ENCODE results near the gene ABTB2.

Gene ABTB2

GRCh38 chr11:34284811-34285481, 72.9 kb downstream of the ABTB2 start:
- DNase-seq (ENCODE audit: low read depth), result no peak

- no peak for DNase-seq (ENCODE audit: low read depth)
These were observed 73.7 kb downstream of the ABTB2 start for GRCh38 chr11:34284156-34284555.

- no peak for DNase-seq (ENCODE audit: low read depth)
These were observed 76.6 kb downstream of the ABTB2 start for GRCh38 chr11:34280945-34281872.

GRCh38 chr11:34278693-34279297, 79.0 kb downstream of the ABTB2 start:
- DNase-seq (ENCODE audit: low read depth), result no peak

- DNase-seq (ENCODE audit: low read depth), result no peak
These were observed 79.6 kb downstream of the ABTB2 start for GRCh38 chr11:34278175-34278574.

GRCh38 chr11:34277171-34277570, 80.6 kb downstream of the ABTB2 start:
- DNase-seq (ENCODE audit: low read depth), result no peak

- DNase-seq (ENCODE audit: low read depth), result no peak
These were observed 81.4 kb downstream of the ABTB2 start for GRCh38 chr11:34276352-34276864.

- DNase-seq (ENCODE audit: low read depth), result no peak
These were observed 82.3 kb downstream of the ABTB2 start for GRCh38 chr11:34275486-34275885.

- DNase-seq (ENCODE audit: low read depth), result peak; percentile 96
These were observed 83.0 kb downstream of the ABTB2 start for GRCh38 chr11:34274712-34275398.

- no peak for DNase-seq (ENCODE audit: low read depth)
These were observed 84.7 kb downstream of the ABTB2 start for GRCh38 chr11:34273099-34273498.

- DNase-seq (ENCODE audit: low read depth), result no peak
These were observed 86.1 kb downstream of the ABTB2 start for GRCh38 chr11:34271727-34272126.

- no peak for DNase-seq (ENCODE audit: low read depth)
These were observed 87.1 kb downstream of the ABTB2 start for GRCh38 chr11:34270711-34271110.

- no peak for DNase-seq (ENCODE audit: low read depth)
These were observed 88.0 kb downstream of the ABTB2 start for GRCh38 chr11:34269694-34270245.

- no peak for DNase-seq (ENCODE audit: low read depth)
These were observed 88.8 kb downstream of the ABTB2 start for GRCh38 chr11:34268906-34269430.

- no peak for DNase-seq (ENCODE audit: low read depth)
These were observed 90.4 kb downstream of the ABTB2 start for GRCh38 chr11:34267417-34267816.

GRCh38 chr11:34267013-34267412, 90.8 kb downstream of the ABTB2 start:
- DNase-seq (ENCODE audit: low read depth), result no peak

GRCh38 chr11:34266090-34266912, 91.5 kb downstream of the ABTB2 start:
- peak; percentile 65 for DNase-seq (ENCODE audit: low read depth)

GRCh38 chr11:34264303-34265110, 93.3 kb downstream of the ABTB2 start:
- no peak for DNase-seq (ENCODE audit: low read depth)

GRCh38 chr11:34263441-34264091, 94.2 kb downstream of the ABTB2 start:
- DNase-seq (ENCODE audit: low read depth), result peak; percentile 58
